K562 (cell line): ENCODE results near the gene PTAFR. TPM values are rescaled to one million over a fixed set of nuclear protein-coding genes. Genes with fewer than 3 reads are reported as not detected.

ENCODE experiments used
- ATAC-seq: fragments of 200-7000 bp; cut with Tn5 transposase; 3 replicates; pipeline ENCODE4 v1.9.1; 2020; ENCODE audit warnings: moderate library complexity
- BruUV-seq: library from RNA; stranded (reverse); fragments of 400-500 nt; replicated peaks from 2 replicates; lab custom pipeline; 2021; lab: Mats Ljungman, UMichigan
- CTCF ChIA-PET: fragments of 300-600 bp; formaldehyde crosslinking; extraction: SDS; loops from one replicate; lab custom pipeline; 2021; ENCODE audit warnings: low intra/inter-chr PET ratio; lab: Yijun Ruan, JAX
- POLR2A ChIA-PET: fragments of 300-600, 350-650 bp; sonication (Branson Sonifier 250); formaldehyde crosslinking; extraction: SDS; loops from one replicate; lab custom pipeline; 2021; ENCODE audit warnings: antibody characterized with exemption, inconsistent platforms; lab: Yijun Ruan, JAX
- DNase-seq, 4 experiments: peaks; one replicate each; pipeline versions ENCODE4 v3.0.0 to v3.0.0-alpha.2; 2011 to 2018; ENCODE audit warnings: low spot score in 3 of 4, mixed read lengths in 3 of 4; ENCODE audit errors: extremely low read depth in 1 of 4
- FAIRE-seq: peaks from 2 replicates; lab custom pipeline; 2011; peaks lifted over from hg19 to GRCh38; lab: Jason Lieb, UNC
- H2AFZ ChIP-seq: 2 replicates; pipeline ENCODE4 v1.6.0; 2011; ENCODE audit warnings: low read depth, low read length, control low read depth, inconsistent platforms
- H3K27ac ChIP-seq: fragments of 200-600 bp; 3 replicates; pipeline ENCODE4 v1.8.0; 2011; ENCODE audit warnings: low read depth, mild to moderate bottlenecking, control low read depth, inconsistent platforms, low read length, moderate library complexity, mixed read lengths; ENCODE audit errors: extremely low read depth
- H3K27me3 ChIP-seq, 2 experiments: fragments of 300-600 bp in 1 of 2; 2 replicates in 1 of 2; 3 replicates in 1 of 2; pipeline versions ENCODE4 v1.6.0 to v1.8.0; 2011; ENCODE audit warnings: inconsistent platforms in 2 of 2, low read length in 2 of 2, mild to moderate bottlenecking in 1 of 2, mixed read lengths in 1 of 2, moderate library complexity in 1 of 2; ENCODE audit not compliant: control insufficient read depth in 2 of 2, insufficient read depth in 2 of 2
- H3K36me3 ChIP-seq: fragments of 300-600 bp; 3 replicates; pipeline ENCODE4 v1.8.0; 2011; ENCODE audit warnings: mild to moderate bottlenecking, low read length, inconsistent platforms; ENCODE audit not compliant: control insufficient read depth, insufficient read depth
- H3K4me1 ChIP-seq, 2 experiments: fragments of 200-600 bp in 1 of 2; replicated peaks in 1 of 2; 2 replicates in 1 of 2; 3 replicates in 1 of 2; pipeline versions ENCODE4 v1.5.1 to v1.8.0; 2011; ENCODE audit warnings: inconsistent platforms in 2 of 2, low read length in 2 of 2, mild to moderate bottlenecking in 1 of 2, mixed read lengths in 1 of 2, moderate library complexity in 1 of 2; ENCODE audit not compliant: control insufficient read depth in 2 of 2, insufficient read depth in 2 of 2
- H3K4me2 ChIP-seq: 2 replicates; pipeline ENCODE4 v1.6.1; 2011; ENCODE audit warnings: low read length, control low read depth, inconsistent platforms, mixed read lengths; ENCODE audit not compliant: insufficient read depth
- H3K4me3 ChIP-seq: fragments of 200-600 bp; sonication (generic), shearing (Covaris generic); 2 replicates; pipeline ENCODE4 v1.5.1; 2016; ENCODE audit warnings: control low read depth, inconsistent platforms
- H3K79me2 ChIP-seq: fragments of 200-600 bp; 3 replicates; pipeline ENCODE4 v1.8.0; 2011; ENCODE audit warnings: low read length, inconsistent platforms; ENCODE audit not compliant: control insufficient read depth, insufficient read depth
- H3K9ac ChIP-seq, 2 experiments: 2 replicates each; pipeline versions ENCODE4 v1.6.0 to v1.6.1; 2011; ENCODE audit warnings: low read depth in 2 of 2, low read length in 2 of 2, control low read depth in 1 of 2, inconsistent platforms in 1 of 2, mild to moderate bottlenecking in 1 of 2, mixed read lengths in 1 of 2; ENCODE audit not compliant: insufficient read depth in 1 of 2
- H3K9me1 ChIP-seq: one replicate; pipeline ENCODE4 v1.6.0; 2011; ENCODE audit warnings: inconsistent platforms, mild to moderate bottlenecking, low read length, moderate library complexity; ENCODE audit not compliant: control insufficient read depth, insufficient read depth
- H3K9me3 ChIP-seq: replicated peaks from 2 replicates; pipeline ENCODE4 v1.5.1; 2011; ENCODE audit warnings: low read depth, low read length, inconsistent platforms; ENCODE audit not compliant: control insufficient read depth, insufficient read depth
- H4K20me1 ChIP-seq: replicated peaks from 2 replicates; pipeline ENCODE4 v1.6.1; 2011; ENCODE audit warnings: low read length, inconsistent platforms, mixed read lengths; ENCODE audit not compliant: control insufficient read depth, insufficient read depth
- ARID1B ChIP-seq: fragments of 450-650 bp; IDR thresholded peaks from 2 replicates; pipeline ENCODE4 v1.6.1; 2016; ENCODE audit warnings: antibody characterized with exemption, mild to moderate bottlenecking, inconsistent platforms
- KAT7 ChIP-seq: sonication (generic); formaldehyde crosslinking; IDR thresholded peaks from 2 replicates; pipeline ENCODE4 v1.8.0; 2022; ENCODE audit warnings: missing genetic modification reagents, mild to moderate bottlenecking, borderline replicate concordance
- NFRKB ChIP-seq: fragments of 450-650 bp; IDR thresholded peaks from 2 replicates; pipeline ENCODE4 v1.6.1; 2016; ENCODE audit warnings: low read depth
- SFPQ ChIP-seq: fragments of 200-400 bp; formaldehyde crosslinking; IDR thresholded peaks from 2 replicates; pipeline ENCODE4 v1.6.1; 2017; ENCODE audit warnings: mild to moderate bottlenecking, low read depth, low read length, moderate library complexity
- TBP ChIP-seq: optimal IDR thresholded peaks from 2 replicates; pipeline ENCODE3; 2011; ENCODE audit warnings: low read depth, low read length, improper control_type of control experiment
- ZNF277 ChIP-seq: fragments of 250-450 bp; sonication (Bioruptor Pico); IDR thresholded peaks from 2 replicates; pipeline ENCODE4 v1.8.0; 2022; ENCODE audit warnings: inconsistent platforms, mild to moderate bottlenecking, moderate library complexity, borderline replicate concordance
- ZNF324 ChIP-seq: fragments of 250-450 bp; sonication (Bioruptor Pico); IDR thresholded peaks from 2 replicates; pipeline ENCODE4 v1.4.0; 2020; ENCODE audit warnings: mild to moderate bottlenecking
- ZNF507 ChIP-seq: conservative IDR thresholded peaks from 2 replicates; pipeline ENCODE4 v1.6.1; 2017; ENCODE audit warnings: missing genetic modification characterization, missing compliant biosample characterization
- ZNF592 ChIP-seq: fragments of 450-650 bp; IDR thresholded peaks from 2 replicates; pipeline ENCODE4 v1.6.1; 2017; ENCODE audit warnings: antibody characterized with exemption, mild to moderate bottlenecking
- WGBS: fragments of 100-300 bp; shearing (Covaris generic); methylation state at CpG from one replicate; pipeline ENCODE4 v1.1.6; 2016; ENCODE audit warnings: low coverage, mixed read lengths; ENCODE audit not compliant: insufficient coverage; ENCODE audit errors: missing lambda C conversion rate; 5-methylcytosine and 5-hydroxymethylcytosine counted together
- in situ Hi-C: fragments of 300-500 bp; cut with MboI; formaldehyde crosslinking; loops from 4 replicates; pipeline ENCODE4 v1.15.0; 2018; ENCODE audit warnings: inconsistent platforms, mixed read lengths
- intact Hi-C: fragments of 100-400 bp; cut with micrococcal nuclease; formaldehyde crosslinking; loops from 2 replicates; pipeline ENCODE4 v1.14.2; 2022
- polyA plus RNA-seq, 8 experiments: library from polyadenylated mRNA; depleted of rRNA in 4 of 8; stranded (reverse) in 5 of 8; unstranded in 3 of 8; fragments of >200 nt; fragmentation: Nextera tagmentation in 2 of 8; fragmentation: Illumina TruSeq in 1 of 8; extraction: Ambion mirVana in 2 of 8; extraction: Trizol in 1 of 8; gene quantifications; 2 replicates each; pipeline versions ENCODE4 v1.2.1 to v1.2.3, GENCODE V29; 2011 to 2014; ENCODE audit warnings: inconsistent platforms in 1 of 8, missing spikeins in 1 of 8
- total RNA-seq, 7 experiments: library from RNA; depleted of rRNA in 6 of 7; stranded (reverse); fragments of >200 nt in 6 of 7; fragmentation: Illumina TruSeq in 2 of 7; extraction: Trizol in 2 of 7; gene quantifications; 2 replicates each; pipeline versions ENCODE4 v1.2.1 to v1.2.3, GENCODE V29; 2011 to 2021; ENCODE audit warnings: low replicate concordance in 1 of 7

The PTAFR gene
- total and polyA plus RNA-seq, 9 of the 15 experiments (the other 6 are each of a cell fraction or from before 2014, with no cell fraction given): 0.15 to 0.55 (median 0.40) TPM; not detected in 1

GRCh38 chr1:28147264-28148094 lies 29.0 kb downstream of the PTAFR start:
- Histone ChIP-seq H3K4me3 (no peak overlapping the region), H3K27me3 (no peaks in the 10 kb centered on the region; a peak in 1 of 5 replicates), H2AFZ (peak overlapping the region; percentile 99), H3K27ac (peak overlapping the region; percentile 87), H4K20me1 (no peaks in the 10 kb centered on the region), H3K4me2 (peak overlapping the region; percentile 85), H3K9me3 (no peaks in the 10 kb centered on the region), H3K9ac (peak overlapping the region; percentile 73 to 85; a peak in 3 of 4 replicates), H3K9me1 (peaks cover 4% of the 10 kb centered on the region), H3K36me3 (no peaks in the 10 kb centered on the region), H3K79me2 (no peaks in the 10 kb centered on the region), H3K4me1 (peaks cover 22 to 30% of the 10 kb centered on the region in 2 experiments; a peak in 4 of 5 replicates)
- DNase-seq (peak in 1 of 4 experiments; percentile 32), FAIRE-seq (no peak), ATAC-seq (peak; percentile 52)
- ChIA-PET POLR2A (interaction anchor here (0.5 to 1.5 kb wide), 7 partner anchors 10 to 726 kb away, joined by 3 to 4 read pairs (median 3); no protein-coding TSS in a partner anchor), CTCF (no interaction called here)
- BruUV-seq: no TSS peak
- in situ Hi-C loops: no loop called here
- WGBS: 69% methylated on average over 15 of the region's 16 CpGs
- intact Hi-C loops: no loop called here
- TF ChIP-seq ARID1B: peak; percentile 15; the same call in 1 of the 2 replicates
- no peak for TF ChIP-seq ZNF324
- TF ChIP-seq ZNF592: peak; percentile 32; the same call in 1 of the 2 replicates
- TF ChIP-seq ZNF507 (tag): no peak
- no peak for TF ChIP-seq ZNF277 (CRISPR knock-in tag)
- TF ChIP-seq TBP: peak; percentile 21
- TF ChIP-seq KAT7 (CRISPR knock-in tag): peak; percentile 27; the same call in 1 of the 2 replicates
- TF ChIP-seq SFPQ: no peak
- TF ChIP-seq NFRKB: peak; percentile 24; the same call in 1 of the 2 replicates
